Transverse colon (tissue), 3 donors: ENCODE data around the gene HSPH1.

Experiments
- EP300 ChIP-seq: sonication (generic); formaldehyde crosslinking; IDR thresholded peaks from one replicate; pipeline ENCODE4 v1.6.1; 2017; ENCODE audit warnings: antibody characterized with exemption, low read depth
- POLR2A ChIP-seq: fragments of 450-650 bp; IDR thresholded peaks from one replicate; pipeline ENCODE4 v1.6.1; 2016; ENCODE audit warnings: antibody characterized with exemption, mild to moderate bottlenecking, moderate library complexity
- POLR2AphosphoS5 ChIP-seq, 3 donors: sonication (generic); formaldehyde crosslinking; IDR thresholded peaks; one replicate each; pipeline ENCODE4 v1.6.1; 2016; ENCODE audit warnings: antibody characterized with exemption in 3 of 3

DNA sequence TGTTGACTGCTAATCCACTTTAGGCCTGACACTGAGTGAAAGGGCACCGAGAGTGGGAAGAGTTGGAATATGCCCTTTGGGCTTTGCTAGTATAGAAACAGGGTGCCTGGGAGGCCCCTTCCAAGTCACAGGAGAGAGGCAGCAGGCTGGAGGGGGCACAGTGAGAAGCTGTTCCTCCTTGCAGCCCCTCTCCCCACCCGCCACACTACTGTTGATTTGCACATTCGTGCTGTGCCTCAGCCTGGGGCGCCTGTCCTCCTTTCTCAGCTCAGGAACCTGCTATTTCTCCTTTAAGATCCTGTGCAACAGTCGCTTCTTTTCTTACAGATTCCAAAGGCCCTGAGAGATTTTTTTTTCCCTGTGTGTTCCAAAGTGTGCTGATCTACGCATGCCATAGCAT is 35.3 kb upstream of the HSPH1 start:
- no peak for TF ChIP-seq POLR2A
- no peak for TF ChIP-seq POLR2AphosphoS5 (IDR thresholded peaks at IDR 0.05)
- no peak for TF ChIP-seq EP300
